Putamen (tissue), 1 donor: ENCODE measurements around the gene PTK7.

Experiments used
- DNase-seq: peaks from one replicate; pipeline ENCODE4 v3.0.0-alpha.2; 2016; ENCODE audit warnings: low spot score

PTK7 gene

DNA sequence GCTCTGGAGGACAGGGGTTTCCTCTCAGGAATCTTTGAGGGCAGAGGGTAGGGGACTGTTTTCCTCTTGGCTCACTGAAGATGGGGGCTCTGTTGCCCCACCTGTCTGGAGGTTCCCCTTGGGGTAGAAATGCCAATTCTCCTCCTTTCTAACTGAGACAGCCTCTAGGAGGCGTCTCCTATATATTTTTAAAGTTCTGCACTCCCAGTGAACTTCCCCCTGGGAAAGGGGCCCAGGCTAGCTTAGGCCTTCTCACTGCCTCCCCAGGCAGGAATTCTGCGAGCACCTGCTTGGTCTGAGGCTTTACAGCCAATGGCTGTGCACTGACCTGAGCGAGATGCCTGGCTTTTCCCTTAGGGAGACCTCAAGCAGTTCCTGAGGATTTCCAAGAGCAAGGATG is 70.1 kb downstream of the PTK7 start:
- DNase-seq = no peak

DNA sequence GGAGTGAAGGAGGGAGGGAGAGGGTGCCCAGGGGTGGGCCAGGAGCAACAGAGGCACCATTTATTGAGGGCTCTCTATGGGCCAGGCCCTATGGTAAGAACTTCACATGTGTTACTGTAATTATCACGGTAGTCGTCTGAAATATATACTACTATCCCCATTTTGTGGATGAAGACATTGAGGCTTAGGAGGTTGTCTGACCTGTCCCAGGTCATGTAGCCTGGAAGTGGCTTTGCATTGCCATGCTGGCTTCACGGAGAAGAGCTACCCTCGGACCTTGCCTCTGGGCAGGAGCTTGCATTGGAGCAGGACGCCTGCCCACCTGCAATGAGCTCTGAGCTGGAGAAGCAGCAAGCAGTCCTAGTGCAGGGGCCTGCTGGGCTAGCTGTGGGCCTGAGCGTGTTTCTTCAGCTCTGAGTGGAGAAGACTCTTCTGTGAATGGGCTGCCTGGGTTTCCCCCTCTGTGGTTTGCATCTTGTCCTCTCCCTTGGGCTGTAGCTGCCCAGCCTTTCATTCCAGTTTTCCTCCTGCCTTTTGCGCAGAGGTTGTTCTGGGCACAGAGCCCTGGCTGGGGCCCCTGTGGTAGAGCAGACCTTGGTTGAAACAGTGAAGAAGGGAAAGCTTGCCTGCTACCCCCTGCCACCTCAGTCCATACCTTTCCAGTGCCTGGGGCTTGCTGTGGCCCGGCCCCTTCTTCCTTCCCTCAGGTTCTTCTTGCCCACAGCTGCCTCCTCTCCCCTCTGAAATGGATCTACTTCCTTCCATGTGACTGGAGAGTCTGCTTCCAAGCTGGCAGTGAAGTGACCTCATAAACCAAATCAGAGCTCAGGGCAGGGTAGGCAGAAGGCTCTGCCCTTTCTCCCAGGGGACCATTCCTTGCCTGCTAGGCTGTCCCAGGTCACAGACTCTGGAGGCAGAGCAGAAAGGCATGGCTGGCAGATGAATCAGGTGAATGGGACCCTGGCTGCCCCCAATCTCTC is 70.9 kb downstream of the PTK7 start:
- DNase-seq = no peak

DNA sequence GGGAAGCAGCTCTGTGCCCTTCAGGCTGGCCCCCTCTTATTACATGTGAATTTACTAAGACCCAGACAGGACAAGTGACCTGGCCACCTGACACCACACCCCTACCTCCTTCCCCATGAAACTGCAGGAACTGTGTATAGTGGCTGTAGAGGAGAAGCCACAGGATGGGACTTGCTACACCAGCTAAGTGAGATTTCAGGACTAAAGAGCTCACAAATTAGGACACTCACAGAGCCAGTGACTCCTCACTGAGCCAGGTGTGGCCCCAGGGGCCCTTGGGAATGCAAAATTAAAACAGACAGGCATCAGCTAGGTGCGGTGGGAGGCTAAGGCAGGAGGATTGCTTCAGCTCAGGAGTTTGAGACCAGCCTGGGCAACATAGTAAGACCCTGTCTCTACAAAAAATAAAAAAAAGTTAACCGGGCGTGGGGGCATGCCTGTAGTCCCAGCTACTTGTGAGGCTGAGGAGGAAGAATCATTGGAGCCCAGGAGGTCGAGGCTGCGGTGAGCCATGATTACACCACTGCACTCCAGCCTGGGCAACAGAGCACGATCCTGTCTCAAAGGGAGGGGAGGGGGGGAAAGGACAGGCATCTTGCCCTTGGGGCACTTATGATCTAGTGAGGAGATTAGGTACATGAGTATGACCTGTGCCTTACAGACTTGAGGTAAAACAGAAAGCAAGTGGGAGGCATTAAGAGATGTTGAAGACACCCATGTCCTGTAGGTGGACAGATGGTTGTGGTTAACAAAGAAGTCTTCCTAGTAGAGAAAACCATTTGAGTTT is 71.8 kb downstream of the PTK7 start:
- no peak for DNase-seq

DNA sequence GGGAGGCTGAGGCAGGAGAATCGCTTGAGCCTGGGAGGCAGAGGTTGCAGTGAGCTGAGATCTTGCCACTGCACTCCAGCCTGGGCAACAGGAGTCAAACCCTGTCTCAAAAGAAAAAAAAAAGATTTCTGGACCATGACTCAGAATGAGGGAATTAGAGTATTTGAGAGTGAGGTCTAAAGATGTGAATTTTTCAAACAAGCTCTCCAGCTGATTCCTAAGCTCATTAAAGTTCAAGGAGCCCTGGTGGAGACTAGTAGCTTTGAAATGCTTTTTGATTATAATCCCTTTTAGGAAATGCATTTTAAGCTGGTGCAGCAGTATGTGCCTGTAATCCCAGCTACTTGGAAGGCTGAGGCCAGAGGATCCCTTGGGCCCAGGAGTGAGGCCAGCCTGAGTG is 73.2 kb downstream of the PTK7 start:
- no peak for DNase-seq

GRCh38 chr6:43150051-43150751 is 74.1 kb downstream of the PTK7 start:
- no peak for DNase-seq

GRCh38 chr6:43159599-43159998 is 83.5 kb downstream of the PTK7 start:
- no peak for DNase-seq

GRCh38 chr6:43163899-43164298 is 87.8 kb downstream of the PTK7 start:
- DNase-seq = no peak

- no peak for DNase-seq
Measured at GRCh38 chr6:43170417-43170930, 94.4 kb downstream of the PTK7 start.

DNA sequence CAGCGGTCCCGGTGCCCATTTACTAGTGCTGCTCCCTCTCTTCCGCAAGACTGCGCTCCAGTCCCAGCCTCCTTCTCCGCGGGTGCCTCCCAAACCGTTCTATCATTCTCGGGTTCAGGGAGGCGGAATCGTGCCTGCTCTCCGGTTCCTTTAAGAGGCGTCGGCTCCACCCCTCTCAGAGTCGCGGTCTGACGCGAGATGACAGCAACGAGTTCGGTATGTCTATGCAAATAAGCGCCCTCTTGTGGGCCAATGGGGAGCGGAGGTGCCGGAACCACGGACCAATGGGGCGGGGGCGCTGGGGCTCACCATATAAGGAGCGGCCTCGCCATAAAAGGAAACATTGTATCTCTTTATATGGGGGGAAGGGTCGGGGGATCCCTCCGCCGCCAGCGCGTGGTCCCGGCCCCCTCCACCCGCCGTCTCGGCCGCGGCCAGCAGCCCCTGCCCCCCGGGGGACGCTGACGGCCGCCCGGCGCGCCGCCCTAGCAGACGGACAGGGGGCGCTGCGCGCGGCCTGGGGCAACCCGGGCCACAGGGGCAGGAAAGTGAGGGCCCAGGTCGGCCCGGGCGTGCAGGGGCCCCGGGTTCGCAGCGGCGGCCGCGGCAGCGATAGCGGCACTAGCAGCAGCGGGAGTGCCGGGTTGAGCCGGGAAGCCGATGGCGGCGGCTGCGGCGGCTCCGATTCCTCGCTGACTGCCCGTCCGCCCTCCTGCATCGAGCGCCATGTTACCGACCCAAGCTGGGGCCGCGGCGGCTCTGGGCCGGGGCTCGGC is 95.0 kb downstream of the PTK7 start, which contains the start of gene SRF:
TSS of gene SRF (plus strand) at position 339 of the 776 bp plus-strand sequence. CDS start at position 727, 388 bp downstream.
- DNase-seq = peak; percentile 99

- DNase-seq = peak; percentile 12
Measured at GRCh38 chr6:43171707-43172103, 95.6 kb downstream of the PTK7 start.

DNA sequence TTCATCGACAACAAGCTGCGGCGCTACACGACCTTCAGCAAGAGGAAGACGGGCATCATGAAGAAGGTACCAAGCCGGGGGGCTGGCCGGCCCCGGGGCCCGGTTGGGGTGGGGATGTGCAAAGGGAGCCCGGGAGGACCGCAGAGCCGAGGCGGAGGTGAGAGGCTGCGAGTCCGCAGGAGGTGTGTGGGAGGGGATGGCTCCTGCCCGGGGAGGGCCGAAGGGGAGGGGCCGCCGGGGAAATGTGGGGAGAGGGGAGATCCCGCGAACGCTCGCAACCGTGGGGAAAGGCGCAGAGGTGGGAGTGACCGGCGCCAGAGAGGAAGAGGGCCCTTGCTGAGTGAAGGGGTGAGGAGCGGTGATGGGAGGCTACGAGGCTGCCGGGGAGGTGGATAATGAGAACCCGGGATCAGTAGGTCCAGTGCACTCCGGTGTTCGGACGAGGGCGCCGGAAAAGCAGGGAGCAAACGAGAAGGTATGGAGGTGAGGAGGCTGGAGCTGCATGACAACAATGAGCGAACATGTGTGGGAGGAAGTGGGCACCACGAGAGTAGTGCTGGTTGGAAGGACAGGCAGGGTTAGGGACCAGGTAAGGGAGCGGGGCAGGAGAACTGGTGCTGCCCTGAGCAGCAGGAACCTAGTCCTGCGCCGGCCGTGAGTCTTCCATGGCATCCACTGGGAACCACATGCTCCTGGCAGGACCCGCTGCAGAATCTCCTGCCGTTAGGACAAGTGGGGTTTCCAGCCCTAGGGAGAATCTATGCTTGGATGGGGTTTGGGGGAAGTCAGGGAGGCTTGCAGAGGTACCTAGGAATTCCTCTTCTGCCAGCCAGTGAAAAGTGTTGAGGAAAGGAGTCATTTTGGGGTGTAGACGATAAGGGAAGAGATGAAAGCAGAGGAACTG is 96.2 kb downstream of the PTK7 start:
- DNase-seq = peak; percentile 20

- DNase-seq = no peak
Measured at GRCh38 chr6:43173591-43174262, 97.6 kb downstream of the PTK7 start.

DNA sequence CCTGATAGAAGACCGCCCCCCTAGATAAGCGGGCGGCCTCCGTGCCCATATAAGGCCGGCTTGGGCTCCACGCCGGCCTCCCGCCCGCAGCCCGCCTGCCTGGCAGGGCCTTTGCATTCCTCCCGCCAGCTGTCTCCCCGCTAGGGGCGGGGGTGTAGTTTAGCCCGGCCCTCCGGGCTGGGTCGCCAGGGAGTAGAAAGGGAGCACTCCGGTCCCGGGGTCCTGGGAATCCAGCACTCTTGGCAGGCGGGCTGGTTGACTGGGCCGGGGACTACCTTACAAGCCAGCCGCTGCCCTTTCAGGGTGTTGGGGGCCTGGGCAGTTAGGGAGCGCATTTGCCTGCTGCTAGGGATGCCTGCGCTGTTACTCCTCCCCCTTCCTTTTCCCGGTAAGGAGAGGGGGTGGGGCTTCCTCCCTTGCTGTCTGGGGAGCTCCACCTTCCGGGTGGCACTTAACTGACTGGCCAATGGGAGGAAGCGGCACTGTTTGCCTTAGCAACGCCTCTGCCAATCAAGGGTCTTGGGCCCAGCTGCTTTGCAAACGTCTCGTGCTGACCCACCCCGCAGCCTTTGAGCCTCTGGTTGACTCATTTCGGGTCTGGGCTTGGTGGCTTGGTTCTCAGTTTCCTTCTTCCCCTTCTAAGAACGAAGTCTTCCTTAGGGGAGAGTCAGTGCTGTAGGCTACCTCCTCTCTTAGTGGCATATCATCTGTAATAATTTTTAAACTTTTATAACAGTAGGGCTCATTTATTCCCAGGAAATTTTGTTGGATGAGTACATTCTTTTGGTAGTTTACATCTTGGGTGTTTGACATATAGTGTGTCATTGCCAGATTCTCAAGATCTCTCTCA is 98.4 kb downstream of the PTK7 start:
- DNase-seq = peak; percentile 98

- no peak for DNase-seq
Measured at GRCh38 chr6:43175676-43176422, 99.7 kb downstream of the PTK7 start.

GRCh38 chr6:43176423-43176786 is 100.3 kb downstream of the PTK7 start:
- no peak for DNase-seq

GRCh38 chr6:43178150-43178549 is 102.0 kb downstream of the PTK7 start:
- DNase-seq = no peak

DNA sequence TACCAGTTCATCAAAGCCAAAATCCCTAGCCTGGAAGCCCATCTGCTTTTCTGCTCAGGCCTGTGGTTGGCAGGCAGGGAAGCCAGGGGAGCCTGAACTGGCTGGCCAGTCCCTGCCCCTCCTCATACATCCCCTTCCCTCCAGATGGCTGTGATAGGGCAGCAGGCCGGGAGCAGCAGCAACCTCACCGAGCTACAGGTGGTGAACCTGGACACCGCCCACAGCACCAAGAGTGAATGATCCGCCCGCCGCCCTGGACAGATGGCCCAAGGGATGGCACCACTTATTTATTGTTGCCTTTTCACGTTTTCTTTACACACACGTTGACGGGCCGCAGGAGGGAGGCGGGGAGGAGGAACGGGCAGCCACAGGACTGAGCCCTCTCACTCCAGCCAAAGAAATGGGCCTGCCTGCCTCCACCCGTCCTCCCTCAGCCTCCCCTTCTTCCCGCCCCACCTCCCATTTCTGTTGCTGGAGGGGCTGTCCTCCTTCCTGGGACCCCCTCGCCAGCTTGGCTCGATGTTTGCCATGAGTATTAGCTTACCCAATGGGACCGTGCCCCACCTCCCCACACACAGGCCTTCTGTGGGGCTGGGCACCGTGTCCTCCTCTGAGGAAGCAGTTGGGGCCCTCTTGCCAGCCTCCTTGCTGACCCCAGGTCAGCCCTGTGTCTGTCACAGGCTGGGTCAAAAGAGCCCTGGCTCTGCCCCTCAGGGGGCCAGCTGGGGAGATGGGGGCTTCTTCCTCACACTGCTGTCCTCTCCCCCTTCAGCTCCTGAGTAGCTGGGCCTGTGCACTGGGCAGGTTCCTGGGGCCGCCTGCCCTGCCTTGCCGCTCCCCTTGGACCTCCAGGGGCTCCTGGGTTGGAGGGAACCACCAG is 103.1 kb downstream of the PTK7 start:
- no peak for DNase-seq
